Endothelial cell of umbilical vein (primary cell): ENCODE results near the gene HOXD8.

Experiments used
- EZH2 ChIP-seq: IDR thresholded peaks from 2 replicates; pipeline ENCODE4 v1.6.1; 2012; ENCODE audit warnings: borderline replicate concordance, low read depth, mild to moderate bottlenecking, moderate library complexity, low read length, inconsistent platforms; ENCODE audit not compliant: severe bottlenecking
- FOS ChIP-seq: IDR thresholded peaks from 2 replicates; pipeline ENCODE4 v1.6.1; 2011; ENCODE audit warnings: mild to moderate bottlenecking, low read length, moderate library complexity, borderline replicate concordance; ENCODE audit not compliant: insufficient read depth
- JUN ChIP-seq: IDR thresholded peaks from 2 replicates; pipeline ENCODE4 v1.6.1; 2011; ENCODE audit warnings: borderline replicate concordance, low read depth; ENCODE audit not compliant: insufficient read length, insufficient read depth
- POLR2AphosphoS5 ChIP-seq: IDR thresholded peaks from 2 replicates; pipeline ENCODE4 v1.6.1; 2012; ENCODE audit warnings: low read depth, mild to moderate bottlenecking, control low read depth, low read length, moderate library complexity; ENCODE audit not compliant: insufficient read depth

DNA sequence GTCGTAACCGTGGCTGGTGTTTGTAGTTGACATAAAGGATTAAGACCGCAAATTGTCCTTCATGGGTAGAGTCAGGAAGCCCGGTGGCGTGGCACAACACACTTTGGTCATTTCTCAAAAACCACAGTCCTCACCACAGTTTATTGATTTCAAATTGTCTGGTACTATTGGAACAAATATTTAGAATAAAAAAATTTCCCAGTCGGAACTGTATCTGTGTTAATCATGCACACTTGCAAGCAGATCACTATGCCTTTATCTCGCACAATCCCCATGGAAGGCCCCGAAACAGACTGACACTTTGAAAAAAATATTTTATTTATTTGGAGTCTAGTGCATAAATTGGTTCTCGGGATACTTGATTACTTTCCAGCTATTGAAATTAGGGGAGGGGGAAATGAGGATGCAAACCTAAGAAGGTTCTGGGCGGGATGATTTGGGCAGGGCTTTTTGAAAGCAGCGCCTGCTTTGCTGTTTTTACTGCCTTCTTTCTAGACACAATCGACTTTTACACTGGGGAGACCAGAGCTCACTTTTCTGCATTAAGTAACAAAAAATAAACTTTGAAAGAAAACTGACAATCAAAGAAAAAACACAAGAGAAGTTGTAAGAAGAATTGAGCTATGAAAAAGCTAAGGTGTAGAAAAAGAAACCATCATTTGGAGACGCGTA lies 43.5 kb downstream of the HOXD8 start:
- TF ChIP-seq POLR2AphosphoS5: no peak
- no peak for TF ChIP-seq EZH2
- no peak for TF ChIP-seq JUN
- TF ChIP-seq FOS: no peak
